HG03442 (cell line): ENCODE data around the gene FNDC10.
A peak's percentile ranks its signal among the peaks of the same experiment; 100 is the strongest.

Source experiments
- ATAC-seq: cut with Tn5 transposase; IDR thresholded peaks from one replicate; pipeline ENCODE4 v1.9.1; 2021; ENCODE audit warnings: mild to moderate bottlenecking, moderate library complexity; ENCODE audit not compliant: unreplicated experiment

The FNDC10 gene

DNA sequence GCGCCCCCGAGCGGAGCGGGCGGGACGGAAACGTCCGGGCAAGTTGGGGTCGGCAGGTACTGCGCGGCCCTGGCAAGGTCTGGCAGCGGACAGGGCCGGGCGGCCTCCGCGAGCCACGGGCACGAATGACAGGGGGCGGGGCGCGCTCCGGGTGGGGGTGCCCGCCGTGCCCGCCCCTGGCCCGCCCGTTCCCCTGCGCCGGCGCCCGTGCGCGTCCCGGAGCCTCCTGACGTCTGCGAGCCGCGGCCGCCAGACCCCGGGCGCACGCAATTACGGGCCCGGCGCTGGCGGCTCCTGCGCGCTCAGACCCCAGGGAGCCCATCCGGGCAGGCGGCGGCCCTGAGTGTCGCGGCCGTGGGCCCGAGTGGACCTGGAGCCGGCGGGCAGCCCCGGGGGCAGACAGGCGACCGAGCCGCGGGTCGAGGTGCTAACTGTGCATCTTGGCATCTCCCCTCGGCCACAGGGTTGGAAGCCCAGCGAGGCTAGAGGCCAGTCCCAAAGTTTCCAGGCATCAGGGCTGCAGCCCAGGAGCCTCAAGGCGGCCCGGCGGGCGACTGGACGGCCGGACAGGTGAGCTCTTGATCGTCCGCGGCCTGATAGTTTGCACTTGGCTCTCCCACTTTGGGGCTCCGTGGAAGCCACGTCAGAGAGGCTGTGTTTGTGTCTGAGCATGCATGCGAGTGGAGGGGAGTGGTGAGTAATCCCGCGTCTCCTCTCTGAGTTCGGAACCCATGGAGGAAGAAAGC is 16.3 kb upstream of the FNDC10 start:
- peak; percentile 2 for ATAC-seq

GRCh38 chr1:1615256-1616044 is 15.5 kb upstream of the FNDC10 start, which contains the start of gene MIB2:
MIB2 (plus strand) TSS chr1:1615500; CDS start chr1:1623453, 7,953 bp downstream.
- peak; percentile 76 for ATAC-seq

- no peak for ATAC-seq
Measured at GRCh38 chr1:1614954-1615255, 15.0 kb upstream of the FNDC10 start.

DNA sequence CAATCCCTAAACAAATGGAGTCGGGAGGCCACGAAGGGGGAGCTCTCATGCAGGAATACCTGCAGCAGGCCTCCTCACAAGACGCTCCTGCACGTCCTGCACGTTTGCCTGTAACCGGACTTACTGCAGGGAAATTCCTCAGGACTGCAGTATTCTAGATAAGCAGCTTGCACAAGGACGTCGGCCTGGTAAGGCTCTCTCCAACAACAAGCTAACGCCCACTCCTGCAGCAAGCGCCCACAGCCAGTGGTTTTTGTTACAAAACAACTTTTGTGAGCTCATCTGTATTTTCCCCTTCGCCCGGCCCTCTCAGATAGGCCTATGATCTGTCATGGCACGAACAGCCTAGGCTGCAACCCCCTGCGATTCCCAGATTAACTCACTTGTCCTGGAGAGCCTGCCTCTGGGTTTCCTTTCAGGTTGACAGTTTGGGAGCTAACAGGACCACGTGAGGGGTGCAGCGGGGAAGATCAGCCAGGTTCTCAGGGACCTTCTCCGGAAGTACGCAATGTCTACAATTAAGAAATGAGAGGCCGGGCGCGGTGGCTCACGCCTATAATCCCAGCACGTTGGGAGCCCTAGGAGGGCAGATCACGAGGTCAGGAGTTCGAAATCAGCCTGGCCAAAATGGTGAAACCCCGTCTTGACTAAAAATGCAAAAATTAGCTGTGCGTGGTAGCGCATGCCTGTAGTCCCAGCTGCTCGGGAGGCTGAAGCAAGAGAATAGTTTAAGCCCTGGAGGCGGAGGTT is 14.4 kb upstream of the FNDC10 start:
- ATAC-seq, result no peak

GRCh38 chr1:1613509-1614082 is 13.7 kb upstream of the FNDC10 start:
- ATAC-seq, result no peak

DNA sequence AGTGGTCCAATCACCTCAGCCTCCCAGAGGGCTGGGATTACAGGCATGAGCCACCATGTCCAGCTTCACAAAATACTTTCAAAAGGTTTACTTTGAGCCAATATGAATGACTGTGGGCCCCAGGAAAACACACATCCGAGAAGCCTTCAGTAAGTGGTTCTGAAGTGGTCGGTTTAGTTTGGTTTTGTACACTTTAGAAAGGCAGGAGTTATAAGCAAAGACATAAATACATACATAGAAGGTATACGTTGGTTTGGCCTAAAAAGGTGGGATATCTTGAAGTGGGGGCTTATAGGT is 12.1 kb upstream of the FNDC10 start:
- no peak for ATAC-seq

GRCh38 chr1:1610796-1611195 is 10.9 kb upstream of the FNDC10 start:
- no peak for ATAC-seq

GRCh38 chr1:1609822-1610485 is 10.0 kb upstream of the FNDC10 start:
- ATAC-seq, result no peak

GRCh38 chr1:1606232-1606631 is 6.3 kb upstream of the FNDC10 start:
- no peak for ATAC-seq

DNA sequence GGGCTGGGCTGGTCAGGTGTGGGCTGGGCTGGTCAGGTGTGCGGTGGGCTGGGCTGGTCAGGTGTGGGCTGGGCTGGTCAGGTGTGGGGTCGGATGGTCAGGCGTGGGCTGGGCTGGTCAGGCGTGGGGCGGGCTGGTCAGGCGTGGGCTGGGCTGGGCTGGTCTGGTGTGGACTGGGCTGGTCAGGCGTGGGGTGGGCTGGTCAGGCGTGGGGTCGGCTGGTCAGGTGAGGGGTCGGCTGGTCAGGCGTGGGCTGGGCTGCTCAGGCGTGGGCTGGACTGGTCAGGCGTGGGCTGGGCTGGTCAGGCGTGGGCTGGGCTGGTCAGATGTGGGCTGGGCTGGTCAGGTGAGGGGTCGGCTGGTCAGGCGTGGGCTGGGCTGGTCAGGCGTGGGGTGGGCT is 5.8 kb upstream of the FNDC10 start:
- no peak for ATAC-seq

- no peak for ATAC-seq
Measured at GRCh38 chr1:1605034-1605591, 5.2 kb upstream of the FNDC10 start.

- no peak for ATAC-seq
Measured at GRCh38 chr1:1604374-1605033, 4.6 kb upstream of the FNDC10 start.

DNA sequence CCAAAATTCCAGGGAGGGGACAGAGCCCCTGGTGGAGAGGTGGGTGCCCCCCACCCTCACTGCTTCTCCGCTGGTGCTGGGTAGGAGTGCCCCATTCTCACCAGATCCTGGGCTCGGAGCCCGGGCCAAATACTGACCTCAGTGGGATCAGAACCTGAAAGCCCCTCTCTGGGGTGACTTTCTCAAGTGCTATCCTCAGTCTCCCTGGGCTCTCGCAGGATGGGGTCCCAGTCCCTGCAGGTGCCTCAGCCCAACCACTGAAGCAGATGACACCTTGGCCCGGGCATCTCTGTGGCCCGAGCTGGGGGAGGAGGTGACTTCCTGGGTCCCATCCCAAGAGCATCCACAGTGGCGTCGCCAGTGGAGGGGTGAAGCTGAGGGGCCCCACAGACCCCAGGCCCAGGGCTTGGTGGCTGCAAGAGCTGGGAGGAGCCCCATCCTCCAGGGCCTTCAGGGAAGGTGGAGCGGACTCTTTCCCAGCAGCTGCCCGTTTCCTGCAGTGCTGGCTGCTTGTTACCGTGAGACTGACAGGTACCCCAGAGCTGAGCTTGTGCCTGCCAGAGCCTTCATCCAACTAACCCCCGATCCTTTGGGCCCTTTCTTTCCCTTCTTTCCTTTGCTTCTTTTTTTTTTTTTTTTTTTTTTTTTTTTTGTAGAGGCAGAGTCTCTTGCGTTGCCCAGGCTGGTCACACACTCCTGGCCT is 3.9 kb upstream of the FNDC10 start:
- no peak for ATAC-seq

- no peak for ATAC-seq
Measured at GRCh38 chr1:1602968-1603506, 3.1 kb upstream of the FNDC10 start.

DNA sequence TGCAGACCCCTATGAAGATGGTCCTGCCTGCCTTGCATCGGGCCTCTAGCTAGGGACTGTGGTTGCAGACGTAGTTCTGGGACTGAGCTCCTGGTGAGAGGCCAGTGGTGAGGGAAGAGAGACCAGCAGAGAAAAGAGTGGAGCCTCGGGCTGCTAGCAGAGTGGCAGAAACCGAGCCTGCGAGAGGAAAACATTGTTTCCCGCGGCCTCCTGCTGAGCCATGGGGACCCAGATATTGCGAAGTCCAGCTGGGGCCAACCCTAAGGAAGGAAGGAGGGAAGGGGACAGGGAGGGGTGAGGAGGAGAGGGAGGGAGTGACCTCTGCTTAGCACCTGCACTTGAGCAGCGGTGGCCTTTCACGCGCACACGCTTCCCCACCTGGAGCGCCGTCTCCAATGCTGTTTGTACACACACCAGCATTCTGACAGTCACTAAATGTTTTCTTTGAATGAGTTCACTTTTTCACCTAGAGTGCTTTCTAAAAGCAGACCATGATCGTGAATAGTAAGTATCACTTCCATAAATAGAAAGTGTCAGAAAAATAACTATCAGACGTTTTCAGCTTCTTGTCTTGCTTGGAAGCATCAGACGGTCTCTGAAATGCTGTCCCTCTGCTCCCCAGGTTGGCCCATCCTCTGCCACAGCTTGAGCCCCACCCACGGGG is 2.5 kb upstream of the FNDC10 start:
- ATAC-seq, result no peak

DNA sequence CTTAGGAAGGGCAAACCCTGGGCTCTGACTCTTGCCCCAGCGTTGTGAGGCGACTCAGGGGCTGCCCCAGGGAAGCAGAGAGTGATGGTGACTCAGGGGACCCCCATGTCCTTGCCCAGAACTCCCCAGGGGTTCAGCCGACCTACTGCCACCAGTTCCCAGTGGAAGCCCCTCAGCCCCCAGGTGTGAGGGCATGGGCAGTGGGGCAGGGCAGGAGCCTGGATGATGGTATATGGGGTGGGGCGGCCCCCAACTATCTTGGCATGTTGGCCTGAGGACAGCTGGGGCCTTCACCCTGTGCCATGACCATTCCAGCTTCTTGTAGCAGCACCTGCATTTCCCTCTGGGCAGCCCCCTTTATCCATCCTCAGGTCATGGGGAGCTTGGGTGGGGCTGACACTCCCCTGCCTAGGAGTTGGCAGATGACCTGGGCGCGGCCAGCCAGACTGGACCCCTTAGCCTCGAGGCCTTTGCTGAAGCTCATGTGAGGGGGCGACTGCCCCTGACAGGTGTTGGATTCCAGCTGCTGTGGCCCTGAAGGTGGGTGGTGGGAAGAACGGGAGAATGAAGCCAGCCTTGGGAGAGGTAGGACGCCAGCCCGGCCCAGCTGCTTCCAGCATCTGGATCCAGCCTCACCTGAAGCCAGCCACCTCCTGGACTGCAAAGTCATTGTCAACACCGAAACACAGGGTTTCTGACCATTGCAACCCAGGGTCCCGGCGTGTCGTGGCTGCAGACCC is 1.8 kb upstream of the FNDC10 start:
- ATAC-seq, result no peak

DNA sequence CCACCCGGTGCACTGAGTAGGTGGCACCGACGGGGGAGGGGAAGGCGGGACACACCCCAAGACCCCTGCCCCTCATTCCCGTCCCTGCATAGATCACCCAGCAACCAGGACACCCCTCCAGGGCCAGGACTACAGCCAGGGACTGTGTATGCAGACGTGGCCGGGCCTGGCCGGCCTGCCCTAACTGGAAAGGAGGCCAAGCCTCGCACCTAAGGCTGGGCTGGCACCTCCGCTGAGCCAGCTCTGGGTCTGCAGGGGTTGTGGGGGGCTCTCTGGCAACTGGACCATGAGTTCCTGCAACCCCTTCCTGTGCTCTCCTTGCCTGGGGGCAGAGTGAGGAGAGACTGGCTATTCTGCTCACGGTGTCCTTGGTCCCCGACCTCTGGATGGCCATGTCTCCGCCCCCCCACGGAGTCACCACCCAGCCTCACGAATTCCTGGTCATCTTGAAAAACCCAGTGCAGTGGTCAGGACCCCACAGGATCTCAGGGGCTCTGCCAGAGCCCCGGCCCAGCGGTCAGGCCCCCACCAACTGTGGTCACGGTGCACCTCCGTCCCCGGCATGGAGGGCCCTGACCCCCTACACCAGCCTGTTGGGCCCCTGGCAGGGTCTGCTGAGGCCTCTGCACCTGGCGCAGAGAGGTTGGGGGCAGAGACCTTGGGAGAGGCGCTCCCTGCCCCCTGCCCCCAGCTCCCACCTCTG is 1.1 kb upstream of the FNDC10 start:
- ATAC-seq, result no peak
